Smooth muscle cell (in vitro differentiated cells): Measurements from ENCODE around the gene TNXB. TPM values are rescaled to one million over a fixed set of nuclear protein-coding genes. Genes with fewer than 3 reads are reported as not detected.
"Not testable (repeated sequence)": the region's sequence is repeated elsewhere in the genome, so short reads cannot be mapped to it uniquely, and the experiment has no call there.

Experiments
- DNase-seq: peaks from one replicate; lab custom pipeline; 2025; ENCODE audit not compliant: unreplicated experiment; lab: John Stamatoyannopoulos, UW
- H2AFZ ChIP-seq: fragments of 200-600 bp; sonication (generic); 2 replicates; pipeline ENCODE4 v1.6.0; 2016; ENCODE audit warnings: antibody characterized with exemption, low read depth, mild to moderate bottlenecking
- H3F3A ChIP-seq: fragments of 200-600 bp; sonication (generic); 2 replicates; pipeline ENCODE4 v1.6.0; 2017; ENCODE audit warnings: antibody characterized with exemption, low read depth
- H3K27ac ChIP-seq: fragments of 200-600 bp; sonication (generic); 2 replicates; pipeline ENCODE4 v1.5.1; 2016; ENCODE audit warnings: low read depth, mild to moderate bottlenecking
- H3K27me3 ChIP-seq: fragments of 200-600 bp; sonication (generic); 2 replicates; pipeline ENCODE4 v1.6.1; 2016; ENCODE audit warnings: low read depth, mild to moderate bottlenecking
- H3K36me3 ChIP-seq: fragments of 200-600 bp; sonication (generic); 2 replicates; pipeline ENCODE4 v1.5.1; 2016; ENCODE audit warnings: low read depth
- H3K4me1 ChIP-seq: fragments of 200-600 bp; sonication (generic); 2 replicates; pipeline ENCODE4 v1.5.1; 2016; ENCODE audit warnings: low read depth
- H3K4me2 ChIP-seq: fragments of 200-600 bp; sonication (generic); 2 replicates; pipeline ENCODE4 v1.6.0; 2016; ENCODE audit warnings: mild to moderate bottlenecking
- H3K4me3 ChIP-seq: fragments of 200-600 bp; sonication (generic); 2 replicates; pipeline ENCODE4 v1.5.1; 2016; ENCODE audit warnings: mild to moderate bottlenecking
- H3K79me2 ChIP-seq: fragments of 200-600 bp; sonication (generic); 2 replicates; pipeline ENCODE4 v1.6.0; 2016; ENCODE audit warnings: low read depth, mild to moderate bottlenecking
- H3K9ac ChIP-seq: fragments of 200-600 bp; sonication (generic); 2 replicates; pipeline ENCODE4 v1.6.0; 2016; ENCODE audit warnings: low read depth
- H3K9me3 ChIP-seq: fragments of 200-600 bp; sonication (generic); replicated peaks from 2 replicates; pipeline ENCODE4 v1.5.1; 2016; ENCODE audit warnings: low read depth
- H4K20me1 ChIP-seq: fragments of 200-600 bp; sonication (generic); 2 replicates; pipeline ENCODE4 v1.6.0; 2016; ENCODE audit warnings: low read depth
- WGBS: methylation state at CpG from one replicate; pipeline ENCODE4 v1.1.7; 2016; ENCODE audit warnings: low lambda C conversion rate; 5-methylcytosine and 5-hydroxymethylcytosine counted together
- polyA plus RNA-seq: library from polyadenylated mRNA; unstranded; fragments of >200 nt; fragmentation: Nextera tagmentation; extraction: Ambion mirVana; gene quantifications from 2 replicates; pipeline ENCODE4 v1.2.1, GENCODE V29; 2016
- total RNA-seq: library from RNA; depleted of rRNA; stranded (reverse); fragments of >200 nt; gene quantifications from 2 replicates; pipeline ENCODE4 v1.2.3, GENCODE V29; 2014

TNXB gene
- total and polyA plus RNA-seq, 2 experiments from 2014 or later = 1.1 TPM

GRCh38 chr6:32007086-32007485 is 102.1 kb downstream of the TNXB start:
- DNase-seq, H3K9me3 ChIP-seq, H4K20me1 ChIP-seq, H3K27ac ChIP-seq, H3K27me3 ChIP-seq, H3K9ac ChIP-seq, H2AFZ ChIP-seq, H3K4me3 ChIP-seq, H3K4me2 ChIP-seq, H3K4me1 ChIP-seq, H3K79me2 ChIP-seq, H3K36me3 ChIP-seq, H3F3A ChIP-seq: not testable (repeated sequence)
- WGBS = 85% methylated on average over 11 of the region's 12 CpGs

GRCh38 chr6:32005991-32006529 is 103.1 kb downstream of the TNXB start:
- not testable (repeated sequence) for H3K27ac ChIP-seq, H3K9ac ChIP-seq
- 82% methylated on average over 8 of the region's 8 CpGs for WGBS

GRCh38 chr6:32005538-32005880 is 103.6 kb downstream of the TNXB start:
- H3K9ac ChIP-seq, H3K4me2 ChIP-seq: not testable (repeated sequence)

More at GRCh38 chr6:32005991-32006529, 103.1 kb downstream of the TNXB start:
- not testable (repeated sequence) for H3K36me3 ChIP-seq, H3K79me2 ChIP-seq, H4K20me1 ChIP-seq, H3F3A ChIP-seq, H3K4me3 ChIP-seq, H3K4me1 ChIP-seq, H2AFZ ChIP-seq, H3K27me3 ChIP-seq, DNase-seq, H3K9me3 ChIP-seq, H3K4me2 ChIP-seq

GRCh38 chr6:32004864-32005537 is 104.1 kb downstream of the TNXB start:
- not testable (repeated sequence) for H3K36me3 ChIP-seq, H2AFZ ChIP-seq, H3K4me2 ChIP-seq, H3K9me3 ChIP-seq, H3F3A ChIP-seq, H3K27me3 ChIP-seq, DNase-seq, H3K4me1 ChIP-seq, H3K9ac ChIP-seq, H3K79me2 ChIP-seq, H3K27ac ChIP-seq, H3K4me3 ChIP-seq, H4K20me1 ChIP-seq
- 91% methylated on average over 9 of the region's 13 CpGs for WGBS

More at GRCh38 chr6:32005538-32005880, 103.6 kb downstream of the TNXB start:
- H3K9me3 ChIP-seq, H3K4me1 ChIP-seq, H3F3A ChIP-seq, H3K27me3 ChIP-seq, H3K27ac ChIP-seq, H2AFZ ChIP-seq, H3K36me3 ChIP-seq, H4K20me1 ChIP-seq, H3K79me2 ChIP-seq, DNase-seq, H3K4me3 ChIP-seq: not testable (repeated sequence)
- WGBS = 69% methylated on average over 1 of the region's 9 CpGs

- H3K27me3 ChIP-seq, H3K9ac ChIP-seq, H3K36me3 ChIP-seq, H3K4me1 ChIP-seq, H3F3A ChIP-seq, H3K9me3 ChIP-seq, H3K4me3 ChIP-seq, H3K27ac ChIP-seq, H4K20me1 ChIP-seq, H3K79me2 ChIP-seq, H3K4me2 ChIP-seq, DNase-seq, H2AFZ ChIP-seq: not testable (repeated sequence)
- WGBS = 88% methylated on average over 4 of the region's 4 CpGs
Observed at GRCh38 chr6:32004393-32004792, 104.7 kb downstream of the TNXB start.

GRCh38 chr6:32003301-32003700 is 105.8 kb downstream of the TNXB start:
- not testable (repeated sequence) for H3K4me1 ChIP-seq, H3F3A ChIP-seq, H4K20me1 ChIP-seq, DNase-seq, H3K9me3 ChIP-seq, H3K4me2 ChIP-seq, H3K79me2 ChIP-seq, H3K27me3 ChIP-seq, H3K9ac ChIP-seq, H2AFZ ChIP-seq, H3K4me3 ChIP-seq, H3K36me3 ChIP-seq, H3K27ac ChIP-seq
- WGBS = no CpG with 5 or more reads among the region's 7 CpGs

- not testable (repeated sequence) for H3K36me3 ChIP-seq, H4K20me1 ChIP-seq, H2AFZ ChIP-seq, H3F3A ChIP-seq, H3K4me3 ChIP-seq, H3K79me2 ChIP-seq, H3K27ac ChIP-seq, H3K4me2 ChIP-seq, H3K4me1 ChIP-seq, DNase-seq, H3K9ac ChIP-seq, H3K27me3 ChIP-seq, H3K9me3 ChIP-seq
- no CpG with 5 or more reads among the region's 15 CpGs for WGBS
Observed at GRCh38 chr6:32002546-32003268, 106.4 kb downstream of the TNXB start.

GRCh38 chr6:31996385-31996784 is 112.8 kb downstream of the TNXB start:
- H3K27me3 ChIP-seq, H3K4me2 ChIP-seq: not testable (repeated sequence)
- 93% methylated on average over 6 of the region's 6 CpGs for WGBS

More at GRCh38 chr6:31996385-31996784, 112.8 kb downstream of the TNXB start:
- not testable (repeated sequence) for H3K79me2 ChIP-seq, H2AFZ ChIP-seq, H3K9ac ChIP-seq, H3F3A ChIP-seq, DNase-seq, H3K36me3 ChIP-seq, H3K27ac ChIP-seq, H3K4me3 ChIP-seq, H3K4me1 ChIP-seq, H3K9me3 ChIP-seq, H4K20me1 ChIP-seq
